H9 (cell line): Measurements from ENCODE around the gene NPAS2. TPM values are rescaled to one million over a fixed set of nuclear protein-coding genes. Genes with fewer than 3 reads are reported as not detected.

Experiments
- DNase-seq: peaks from one replicate; pipeline ENCODE4 v3.0.0-alpha.2; 2017
- H2AFZ ChIP-seq: one replicate; pipeline ENCODE4 v1.6.1; 2013; ENCODE audit warnings: mild to moderate bottlenecking, low read length, control low read depth, moderate library complexity
- H2AK5ac ChIP-seq: 2 replicates; pipeline ENCODE4 v1.6.1; 2013; ENCODE audit warnings: low read length, control low read depth, mixed read lengths; ENCODE audit not compliant: insufficient read length
- H2BK120ac ChIP-seq: one replicate; pipeline ENCODE4 v1.6.1; 2013; ENCODE audit warnings: low read depth, mild to moderate bottlenecking, low read length, control low read depth, inconsistent platforms; ENCODE audit not compliant: poor library complexity, severe bottlenecking
- H2BK12ac ChIP-seq: 2 replicates; pipeline ENCODE4 v1.6.1; 2013; ENCODE audit warnings: low read length, control low read depth, mixed read lengths, low read depth; ENCODE audit not compliant: insufficient read length
- H2BK15ac ChIP-seq: 2 replicates; pipeline ENCODE4 v1.6.1; 2013; ENCODE audit warnings: low read depth, low read length, control low read depth
- H2BK20ac ChIP-seq: one replicate; pipeline ENCODE4 v1.6.1; 2013; ENCODE audit warnings: low read depth, mild to moderate bottlenecking, low read length, control low read depth, inconsistent platforms; ENCODE audit not compliant: poor library complexity, severe bottlenecking
- H2BK5ac ChIP-seq: 2 replicates; pipeline ENCODE4 v1.6.1; 2013; ENCODE audit warnings: low read length, control low read depth, mixed read lengths; ENCODE audit not compliant: insufficient read length
- H3K14ac ChIP-seq: 2 replicates; pipeline ENCODE4 v1.6.1; 2013; ENCODE audit warnings: low read length, control low read depth; ENCODE audit not compliant: insufficient read depth
- H3K18ac ChIP-seq: 2 replicates; pipeline ENCODE4 v1.6.1; 2013; ENCODE audit warnings: low read depth, mild to moderate bottlenecking, mixed read lengths, low read length, control low read depth; ENCODE audit not compliant: insufficient read length
- H3K23ac ChIP-seq: 2 replicates; pipeline ENCODE4 v1.6.1; 2013; ENCODE audit warnings: low read length, control low read depth, mixed read lengths, low read depth; ENCODE audit not compliant: insufficient read length
- H3K23me2 ChIP-seq: 2 replicates; pipeline ENCODE4 v1.6.1; 2013; ENCODE audit warnings: low read depth, mild to moderate bottlenecking, mixed read lengths, low read length, control low read depth; ENCODE audit not compliant: insufficient read length, poor library complexity, severe bottlenecking
- H3K27ac ChIP-seq: 2 replicates; pipeline ENCODE4 v1.5.1; 2013; ENCODE audit warnings: low read length, control low read depth, mixed read lengths, low read depth; ENCODE audit not compliant: insufficient read length
- H3K27me3 ChIP-seq: 2 replicates; pipeline ENCODE4 v1.6.1; 2013; ENCODE audit warnings: low read length, control low read depth, inconsistent platforms; ENCODE audit not compliant: insufficient read depth
- H3K4ac ChIP-seq: 2 replicates; pipeline ENCODE4 v1.6.1; 2013; ENCODE audit warnings: low read depth, mild to moderate bottlenecking, control low read depth, inconsistent platforms, low read length, moderate library complexity
- H3K4me1 ChIP-seq: 2 replicates; pipeline ENCODE4 v1.6.1; 2013; ENCODE audit warnings: low read length, control low read depth, inconsistent platforms; ENCODE audit not compliant: insufficient read depth
- H3K4me2 ChIP-seq: 2 replicates; pipeline ENCODE4 v1.6.1; 2013; ENCODE audit warnings: low read length, control low read depth, mixed read lengths; ENCODE audit not compliant: insufficient read length, insufficient read depth
- H3K56ac ChIP-seq: 2 replicates; pipeline ENCODE4 v1.6.1; 2013; ENCODE audit warnings: low read depth, mild to moderate bottlenecking, mixed read lengths, low read length, control low read depth; ENCODE audit not compliant: insufficient read length
- H3K79me1 ChIP-seq: 2 replicates; pipeline ENCODE4 v1.6.1; 2013; ENCODE audit warnings: low read depth, mild to moderate bottlenecking, moderate library complexity, low read length, control low read depth, inconsistent platforms; ENCODE audit not compliant: insufficient read depth, poor library complexity, severe bottlenecking
- H3K79me2 ChIP-seq: 2 replicates; pipeline ENCODE4 v1.6.1; 2013; ENCODE audit warnings: low read length, control low read depth, inconsistent platforms; ENCODE audit not compliant: insufficient read depth
- H3K9ac ChIP-seq: 2 replicates; pipeline ENCODE4 v1.6.1; 2013; ENCODE audit warnings: low read length, control low read depth, mixed read lengths; ENCODE audit not compliant: insufficient read length; ENCODE audit errors: extremely low read depth
- H3K9me3 ChIP-seq: one replicate; pipeline ENCODE4 v1.6.1; 2013; ENCODE audit warnings: low read depth, low read length, inconsistent platforms; ENCODE audit not compliant: control insufficient read depth
- H3T11ph ChIP-seq: one replicate; pipeline ENCODE4 v1.6.1; 2013; ENCODE audit warnings: mild to moderate bottlenecking, low read length, control low read depth, inconsistent platforms
- H4K20me1 ChIP-seq: one replicate; pipeline ENCODE4 v1.6.1; 2013; ENCODE audit not compliant: control insufficient read depth, insufficient read length, insufficient read depth
- H4K5ac ChIP-seq: 2 replicates; pipeline ENCODE4 v1.6.1; 2013; ENCODE audit warnings: low read depth, mild to moderate bottlenecking, mixed read lengths, low read length, control low read depth; ENCODE audit not compliant: insufficient read length
- H4K8ac ChIP-seq: replicated peaks from 2 replicates; pipeline ENCODE4 v1.6.1; 2013; ENCODE audit warnings: low read length, control low read depth, mixed read lengths, low read depth; ENCODE audit not compliant: insufficient read length
- H4K91ac ChIP-seq: 2 replicates; pipeline ENCODE4 v1.6.1; 2013; ENCODE audit warnings: low read depth, mild to moderate bottlenecking, moderate library complexity, mixed read lengths, low read length, control low read depth; ENCODE audit not compliant: insufficient read length
- H3K27ac Mint-ChIP-seq, 3 experiments: 2 replicates in 2 of 3; 3 replicates in 1 of 3; pipeline ENCODE4 v1.8.0; 2020 to 2021; ENCODE audit warnings: mixed read lengths in 3 of 3, mild to moderate bottlenecking in 1 of 3, moderate library complexity in 1 of 3
- H3K27me3 Mint-ChIP-seq: 2 replicates; pipeline ENCODE4 v1.8.0; 2021; ENCODE audit warnings: low read depth, mild to moderate bottlenecking, moderate library complexity, mixed read lengths
- H3K36me3 Mint-ChIP-seq, 3 experiments: 2 replicates in 2 of 3; 3 replicates in 1 of 3; pipeline ENCODE4 v1.8.0; 2020 to 2021; ENCODE audit warnings: low read depth in 3 of 3, mixed read lengths in 3 of 3; ENCODE audit not compliant: insufficient read depth in 1 of 3
- H3K4me1 Mint-ChIP-seq, 2 experiments: 2 replicates each; pipeline ENCODE4 v1.8.0; 2020; ENCODE audit warnings: mixed read lengths in 2 of 2
- H3K4me3 Mint-ChIP-seq, 2 experiments: 2 replicates in 1 of 2; 3 replicates in 1 of 2; pipeline ENCODE4 v1.8.0; 2020 to 2021; ENCODE audit warnings: mild to moderate bottlenecking in 2 of 2, mixed read lengths in 2 of 2, moderate library complexity in 1 of 2
- H3K9me3 Mint-ChIP-seq, 2 experiments: 2 replicates in 1 of 2; 3 replicates in 1 of 2; pipeline ENCODE4 v1.8.0; 2020; ENCODE audit warnings: mild to moderate bottlenecking in 2 of 2, mixed read lengths in 2 of 2, moderate library complexity in 1 of 2
- CTCF ChIP-seq: fragments of 200-600 bp; sonication (generic); conservative IDR thresholded peaks from 3 replicates; pipeline ENCODE4 v1.8.0; 2021; ENCODE audit warnings: antibody characterized with exemption, mild to moderate bottlenecking
- WGBS: extraction: QIAGEN DNeasy Blood & Tissue Kit; methylation state at CpG from one replicate; pipeline ENCODE4 v1.1.7; 2013; ENCODE audit warnings: missing lambda C conversion rate, low lambda C conversion rate, mixed read lengths; ENCODE audit not compliant: insufficient read length; ENCODE audit errors: extremely low coverage; 5-methylcytosine and 5-hydroxymethylcytosine counted together
- total RNA-seq: library from RNA; stranded (reverse); gene quantifications from 2 replicates; pipeline ENCODE4 v1.2.1, GENCODE V29; 2021

NPAS2 gene
- total RNA-seq, 1 experiment from 2014 or later: 1.3 TPM

- no peak overlapping the region for H3K18ac ChIP-seq
These were observed 37.5 kb upstream of the NPAS2 start for GRCh38 chr2:100782380-100782878.

More at GRCh38 chr2:100782380-100782878, 37.5 kb upstream of the NPAS2 start:
- Histone ChIP-seq H3K9ac (no peak overlapping the region), H3T11ph (no peak overlapping the region), H4K91ac (no peak overlapping the region), H3K27ac (no peak overlapping the region), H3K27me3 (no peaks in the 10 kb centered on the region), H3K79me2 (no peaks in the 10 kb centered on the region), H3K23me2 (no peaks in the 10 kb centered on the region), H3K14ac (no peak overlapping the region), H3K4ac (no peak overlapping the region), H2BK5ac (no peak overlapping the region), H3K4me1 (no peaks in the 10 kb centered on the region; the same call in 1 of the 2 replicates), H2AFZ (no peak overlapping the region), H3K4me2 (no peak overlapping the region), H3K23ac (no peak overlapping the region), H4K8ac (no peak overlapping the region), H2AK5ac (no peak overlapping the region), H2BK12ac (no peak overlapping the region), H2BK120ac (no peak overlapping the region), H4K5ac (no peak overlapping the region), H3K56ac (no peak overlapping the region), H3K9me3 (no peaks in the 10 kb centered on the region), H2BK20ac (no peak overlapping the region), H3K79me1 (no peaks in the 10 kb centered on the region), H2BK15ac (no peak overlapping the region), H4K20me1 (no peaks in the 10 kb centered on the region)
- Mint-ChIP-seq H3K9me3 (no peaks in the 10 kb centered on the region), H3K4me3 (no peak overlapping the region), H3K27ac (peak overlapping the region in 2 of 3 experiments; percentile 6 to 34; a peak in 2 of 7 replicates), H3K27me3 (peaks cover 2% of the 10 kb centered on the region; the same call in 1 of the 2 replicates), H3K36me3 (no peaks in the 10 kb centered on the region), H3K4me1 (peaks cover 11 to 16% of the 10 kb centered on the region in 2 experiments)
- no CpG with 5 or more reads among the region's 6 CpGs for WGBS
- no peak for DNase-seq
- TF ChIP-seq CTCF: no peak
